ENCODE measurements around the gene AMOT.

Gene AMOT

DNA sequence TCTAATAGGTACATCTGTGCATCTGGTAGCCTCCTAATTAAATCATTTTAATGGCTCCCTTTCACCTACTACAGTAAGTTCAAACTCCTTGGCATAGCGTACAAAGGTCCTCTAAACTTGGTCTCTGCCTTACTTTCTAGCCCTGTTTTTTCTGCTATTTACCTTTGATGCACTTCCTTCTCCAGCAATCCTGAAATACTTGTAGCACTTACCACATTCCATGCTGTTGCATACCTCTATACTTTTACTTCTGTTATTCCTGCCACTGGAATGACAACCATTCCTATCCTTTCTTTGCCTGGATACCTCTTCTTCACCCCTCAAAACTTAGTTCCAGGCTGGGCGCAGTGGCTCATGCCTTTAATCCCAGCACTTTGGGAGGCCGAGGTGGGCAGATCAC is 104.3 kb downstream of the AMOT start:
- DNase-seq = no peak

DNA sequence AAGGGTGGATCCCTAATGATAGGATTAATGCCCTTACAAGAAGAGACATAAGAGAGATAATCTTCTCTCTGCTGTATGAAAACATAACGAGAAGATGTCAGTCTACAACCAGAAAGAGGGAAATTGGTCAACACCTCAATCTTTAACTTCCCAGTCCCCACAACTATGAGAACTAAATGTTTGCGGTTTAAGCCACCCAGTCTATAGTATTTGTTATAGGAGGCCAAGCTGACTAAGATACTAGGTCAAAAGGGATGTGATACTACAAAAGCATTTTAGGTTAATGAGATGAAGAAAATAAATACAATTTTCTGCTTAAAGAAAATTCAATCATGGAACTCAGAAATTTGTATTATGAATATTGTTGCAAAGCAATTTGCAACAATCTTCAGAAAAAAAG is 105.5 kb downstream of the AMOT start:
- no peak for DNase-seq

DNA sequence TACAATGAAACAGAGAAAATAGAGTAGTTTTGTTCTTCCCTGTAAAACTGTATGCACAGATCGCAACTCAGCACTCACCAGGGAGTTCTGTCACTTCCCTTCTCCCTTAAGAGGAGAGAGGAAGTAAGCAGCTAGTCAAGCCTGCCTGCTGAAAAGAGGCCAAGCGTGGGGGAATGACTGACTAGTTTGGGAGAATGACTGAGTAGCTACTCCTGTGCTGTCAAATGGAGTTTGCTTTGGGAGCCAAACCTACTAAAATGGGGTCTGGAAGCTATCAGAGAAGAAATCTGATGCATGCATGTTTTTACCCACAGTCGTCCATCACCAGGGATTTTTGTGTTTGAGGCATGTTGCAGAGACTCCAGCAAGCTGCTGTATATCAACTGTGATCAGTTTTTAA is 106.3 kb downstream of the AMOT start:
- no peak for DNase-seq

DNA sequence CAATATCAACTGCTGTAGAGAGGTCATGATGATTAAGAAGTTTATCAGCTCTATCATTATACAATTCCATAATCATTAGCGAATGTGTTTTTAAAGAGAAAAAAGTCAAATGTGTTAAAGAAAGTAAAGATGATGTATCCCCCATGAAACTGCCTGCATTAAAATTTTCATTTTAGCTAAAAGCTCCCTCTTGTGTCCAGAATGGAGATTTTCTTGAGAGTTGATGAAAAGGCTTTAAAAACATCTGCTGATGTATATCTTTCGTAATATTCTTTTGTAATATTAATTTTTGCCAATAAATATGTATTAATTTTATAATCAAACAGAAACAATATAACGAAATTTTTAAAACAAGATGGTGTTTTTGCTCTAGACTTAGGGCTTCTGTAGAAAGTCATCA is 108.8 kb downstream of the AMOT start:
- no peak for DNase-seq
